ENCODE results near the gene EVX1.

DNA sequence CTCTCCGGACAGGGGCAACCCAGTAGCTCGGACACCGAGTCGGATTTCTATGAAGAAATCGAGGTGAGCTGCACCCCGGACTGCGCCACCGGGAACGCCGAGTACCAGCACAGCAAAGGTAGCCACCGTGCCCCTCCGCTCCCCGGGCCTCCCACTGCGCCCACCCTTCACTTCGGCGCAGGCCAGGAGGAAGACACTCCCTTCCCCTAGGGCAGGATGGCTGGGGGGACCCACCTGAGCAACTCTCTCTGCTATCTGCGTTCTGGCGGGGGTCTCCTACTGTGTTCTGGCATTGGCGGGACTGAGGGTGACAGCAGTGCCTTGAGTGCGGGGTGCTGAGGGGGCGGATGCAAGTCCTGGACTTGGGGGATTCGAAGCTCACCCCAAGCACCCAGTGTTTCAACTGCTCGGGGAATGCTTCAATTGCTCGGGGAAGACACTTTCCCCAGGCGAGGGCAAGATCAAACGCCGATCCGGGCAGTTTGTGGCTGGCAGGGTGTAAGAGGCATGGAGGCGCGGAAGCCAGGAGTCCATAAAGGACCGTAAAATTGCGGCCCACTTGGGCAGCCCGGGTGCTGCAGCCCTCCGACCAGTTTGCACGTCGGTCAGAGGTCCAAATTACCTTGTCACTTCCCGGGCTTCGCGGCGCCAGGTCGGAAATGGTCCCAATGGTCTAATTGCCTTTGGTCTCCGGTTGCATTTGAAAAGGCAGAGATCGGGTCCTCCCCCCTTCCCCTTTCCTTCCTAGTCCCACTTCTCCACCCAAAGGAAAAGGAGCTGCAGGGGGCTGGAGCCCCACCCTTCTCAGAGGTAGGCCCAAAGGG, 950 bp downstream of the EVX1 start:
- TF ChIP-seq, protein P1, sequence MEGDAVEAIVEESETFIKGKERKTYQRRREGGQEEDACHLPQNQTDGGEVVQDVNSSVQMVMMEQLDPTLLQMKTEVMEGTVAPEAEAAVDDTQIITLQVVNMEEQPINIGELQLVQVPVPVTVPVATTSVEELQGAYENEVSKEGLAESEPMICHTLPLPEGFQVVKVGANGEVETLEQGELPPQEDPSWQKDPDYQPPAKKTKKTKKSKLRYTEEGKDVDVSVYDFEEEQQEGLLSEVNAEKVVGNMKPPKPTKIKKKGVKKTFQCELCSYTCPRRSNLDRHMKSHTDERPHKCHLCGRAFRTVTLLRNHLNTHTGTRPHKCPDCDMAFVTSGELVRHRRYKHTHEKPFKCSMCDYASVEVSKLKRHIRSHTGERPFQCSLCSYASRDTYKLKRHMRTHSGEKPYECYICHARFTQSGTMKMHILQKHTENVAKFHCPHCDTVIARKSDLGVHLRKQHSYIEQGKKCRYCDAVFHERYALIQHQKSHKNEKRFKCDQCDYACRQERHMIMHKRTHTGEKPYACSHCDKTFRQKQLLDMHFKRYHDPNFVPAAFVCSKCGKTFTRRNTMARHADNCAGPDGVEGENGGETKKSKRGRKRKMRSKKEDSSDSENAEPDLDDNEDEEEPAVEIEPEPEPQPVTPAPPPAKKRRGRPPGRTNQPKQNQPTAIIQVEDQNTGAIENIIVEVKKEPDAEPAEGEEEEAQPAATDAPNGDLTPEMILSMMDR (IDR thresholded peaks at IDR 0.05), result no peak
- no peak for TF ChIP-seq POLR2AphosphoS5 (IDR thresholded peaks at IDR 0.05; ENCODE audit: low read depth, low read length)
- no peak for TF ChIP-seq SIN3A (IDR thresholded peaks at IDR 0.05; ENCODE audit: borderline replicate concordance, insufficient read depth, low read depth, low read length)

Data from Panc1 (cell line).